Type B pancreatic cell (in vitro differentiated cells): ENCODE measurements around the gene ECEL1. TPM values are rescaled to one million over a fixed set of nuclear protein-coding genes. Genes with fewer than 3 reads are reported as not detected.
"Not testable (repeated sequence)": the region's sequence is repeated elsewhere in the genome, so short reads cannot be mapped to it uniquely, and the experiment has no call there.

Source experiments
- DNase-seq: peaks from one replicate; pipeline ENCODE4 v3.0.0; 2021; ENCODE audit warnings: mixed read lengths; ENCODE audit not compliant: unreplicated experiment; ENCODE audit errors: extremely low spot score
- H3K27ac Mint-ChIP-seq: 2 replicates; pipeline ENCODE4 v1.8.0; 2021; ENCODE audit warnings: mild to moderate bottlenecking, mixed read lengths
- H3K27me3 Mint-ChIP-seq: 2 replicates; pipeline ENCODE4 v1.8.0; 2021; ENCODE audit warnings: mixed read lengths
- H3K36me3 Mint-ChIP-seq: 2 replicates; pipeline ENCODE4 v1.8.0; 2021; ENCODE audit warnings: mixed read lengths
- H3K4me1 Mint-ChIP-seq: one replicate; pipeline ENCODE4 v1.8.0; 2021; ENCODE audit warnings: mixed read lengths; ENCODE audit not compliant: unreplicated experiment
- H3K4me3 Mint-ChIP-seq: 2 replicates; pipeline ENCODE4 v1.8.0; 2021; ENCODE audit warnings: mild to moderate bottlenecking, mixed read lengths
- H3K9me3 Mint-ChIP-seq: 2 replicates; pipeline ENCODE4 v1.8.0; 2021; ENCODE audit warnings: mixed read lengths
- total RNA-seq: library from RNA; stranded (reverse); gene quantifications from 2 replicates; pipeline ENCODE4 v1.2.1, GENCODE V29; 2021; ENCODE audit warnings: low replicate concordance
- TF ChIP-seq, protein P1 (sequence below): fragments of 200-600 bp; sonication (generic); conservative IDR thresholded peaks from 2 replicates; pipeline ENCODE4 v1.5.0; 2021; ENCODE audit warnings: antibody characterized with exemption, mild to moderate bottlenecking

The ECEL1 gene
- total RNA-seq, 1 donor from 2014 or later, result 7.8 TPM

DNA sequence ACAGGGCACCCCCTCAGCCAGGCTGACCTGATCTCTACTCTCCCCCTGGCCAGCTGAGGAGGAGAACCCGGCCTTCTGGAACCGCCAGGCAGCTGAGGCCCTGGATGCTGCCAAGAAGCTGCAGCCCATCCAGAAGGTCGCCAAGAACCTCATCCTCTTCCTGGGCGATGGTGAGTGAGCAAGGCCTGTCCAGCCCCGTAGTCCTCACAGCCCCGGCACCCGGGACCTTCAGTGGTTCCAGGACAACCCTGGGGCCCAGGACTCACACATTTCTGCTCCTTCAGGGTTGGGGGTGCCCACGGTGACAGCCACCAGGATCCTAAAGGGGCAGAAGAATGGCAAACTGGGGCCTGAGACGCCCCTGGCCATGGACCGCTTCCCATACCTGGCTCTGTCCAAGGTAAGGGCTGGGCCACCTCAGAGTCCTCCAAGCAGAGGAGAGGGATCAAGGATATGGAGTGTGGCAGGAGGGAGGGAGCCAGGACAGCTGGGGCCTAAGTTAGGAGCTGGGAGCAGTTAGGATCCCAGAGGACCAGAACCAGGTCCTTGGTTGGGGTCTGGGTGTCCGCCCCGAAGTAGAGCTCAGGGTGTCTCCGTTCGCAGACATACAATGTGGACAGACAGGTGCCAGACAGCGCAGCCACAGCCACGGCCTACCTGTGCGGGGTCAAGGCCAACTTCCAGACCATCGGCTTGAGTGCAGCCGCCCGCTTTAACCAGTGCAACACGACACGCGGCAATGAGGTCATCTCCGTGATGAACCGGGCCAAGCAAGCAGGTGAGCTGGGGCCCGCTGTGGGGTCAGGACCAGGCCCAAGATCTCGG lies 31.1 kb downstream of the ECEL1 start:
- peaks cover 22% of the 10 kb centered on the region for H3K27me3 Mint-ChIP-seq
- no peaks in the 10 kb centered on the region for H3K36me3 Mint-ChIP-seq
- H3K9me3 Mint-ChIP-seq, result no peaks in the 10 kb centered on the region
- no peak overlapping the region for H3K27ac Mint-ChIP-seq
- no peaks in the 10 kb centered on the region for H3K4me1 Mint-ChIP-seq
- DNase-seq, result peak; percentile 65
- H3K4me3 Mint-ChIP-seq, result no peak overlapping the region
- TF ChIP-seq, protein P1, sequence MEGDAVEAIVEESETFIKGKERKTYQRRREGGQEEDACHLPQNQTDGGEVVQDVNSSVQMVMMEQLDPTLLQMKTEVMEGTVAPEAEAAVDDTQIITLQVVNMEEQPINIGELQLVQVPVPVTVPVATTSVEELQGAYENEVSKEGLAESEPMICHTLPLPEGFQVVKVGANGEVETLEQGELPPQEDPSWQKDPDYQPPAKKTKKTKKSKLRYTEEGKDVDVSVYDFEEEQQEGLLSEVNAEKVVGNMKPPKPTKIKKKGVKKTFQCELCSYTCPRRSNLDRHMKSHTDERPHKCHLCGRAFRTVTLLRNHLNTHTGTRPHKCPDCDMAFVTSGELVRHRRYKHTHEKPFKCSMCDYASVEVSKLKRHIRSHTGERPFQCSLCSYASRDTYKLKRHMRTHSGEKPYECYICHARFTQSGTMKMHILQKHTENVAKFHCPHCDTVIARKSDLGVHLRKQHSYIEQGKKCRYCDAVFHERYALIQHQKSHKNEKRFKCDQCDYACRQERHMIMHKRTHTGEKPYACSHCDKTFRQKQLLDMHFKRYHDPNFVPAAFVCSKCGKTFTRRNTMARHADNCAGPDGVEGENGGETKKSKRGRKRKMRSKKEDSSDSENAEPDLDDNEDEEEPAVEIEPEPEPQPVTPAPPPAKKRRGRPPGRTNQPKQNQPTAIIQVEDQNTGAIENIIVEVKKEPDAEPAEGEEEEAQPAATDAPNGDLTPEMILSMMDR, result no peak

DNA sequence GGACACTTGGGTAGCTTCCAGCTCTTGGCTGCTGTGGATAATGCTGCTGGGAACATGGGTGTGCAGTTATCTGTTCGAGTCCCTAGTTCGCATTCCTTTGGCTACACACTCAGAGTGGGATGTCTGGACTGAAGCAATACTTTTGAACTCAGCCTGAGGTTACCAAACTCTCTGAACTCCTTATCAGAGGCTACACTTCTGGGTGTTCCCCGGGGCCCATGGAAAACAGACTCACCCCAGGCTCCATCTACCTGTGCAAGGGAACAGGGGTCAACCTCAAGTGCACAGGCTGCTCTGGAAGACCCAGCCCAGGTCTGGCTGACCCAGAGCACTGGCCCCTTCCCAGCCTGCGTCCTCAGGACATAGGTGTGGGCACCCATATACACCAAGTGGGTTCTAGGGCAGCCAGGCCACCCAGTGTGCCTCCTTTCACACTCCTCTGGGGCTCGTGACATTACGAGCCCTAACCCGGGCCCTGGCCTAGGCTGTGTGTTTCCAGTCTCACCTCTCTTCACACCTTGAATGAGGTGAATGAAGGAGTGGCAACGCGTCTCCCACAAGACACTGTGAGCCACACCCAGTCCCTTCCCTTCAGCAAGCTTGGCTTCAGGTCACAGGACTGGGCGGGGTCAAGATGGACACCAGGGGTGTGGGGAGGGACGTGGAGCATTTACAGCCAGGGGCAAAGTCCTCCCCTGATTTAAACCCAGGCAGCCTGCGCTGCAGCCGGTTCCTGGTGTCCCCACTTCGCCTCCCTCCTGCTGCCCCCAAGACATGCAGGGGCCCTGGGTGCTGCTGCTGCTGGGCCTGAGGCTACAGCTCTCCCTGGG lies 32.0 kb downstream of the ECEL1 start, which contains the start of gene ALPI:
Gene ALPI, plus strand, starts transcription at position 728 of the 830 bp plus-strand sequence. Its CDS starts 47 bp downstream, at position 775.
- TF ChIP-seq, protein P1, result no peak

DNA sequence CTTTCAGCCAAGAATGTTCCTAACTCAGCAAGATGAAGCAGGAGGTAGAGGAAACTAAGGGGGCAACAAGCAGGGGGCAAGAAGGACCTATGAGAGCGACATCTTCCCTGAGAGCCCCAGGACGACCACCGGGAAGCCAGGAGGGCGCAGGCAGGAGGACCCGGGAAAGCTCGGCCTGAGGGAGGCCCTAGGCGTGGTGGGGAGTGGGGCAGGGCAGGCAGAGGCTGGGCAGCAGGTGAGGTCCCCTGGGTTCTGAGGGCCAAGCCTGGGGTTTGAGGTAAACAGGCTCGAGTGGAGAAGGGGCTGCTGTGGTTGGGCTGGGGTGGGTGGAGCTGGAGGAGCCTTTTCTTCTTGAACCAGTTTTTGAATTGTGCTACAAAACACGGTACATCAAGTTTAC lies 33.0 kb downstream of the ECEL1 start:
- Mint-ChIP-seq H3K27me3 (peaks cover 17% of the 10 kb centered on the region), H3K9me3 (no peaks in the 10 kb centered on the region), H3K4me3 (no peak overlapping the region), H3K27ac (no peak overlapping the region), H3K36me3 (no peaks in the 10 kb centered on the region), H3K4me1 (no peaks in the 10 kb centered on the region)
- DNase-seq, result peak; percentile 51
- TF ChIP-seq, protein P1, result no peak

More for the DNA sequence above, 32.0 kb downstream of the ECEL1 start, which contains the start of gene ALPI:
- Mint-ChIP-seq H3K4me1 (no peaks in the 10 kb centered on the region), H3K36me3 (no peaks in the 10 kb centered on the region), H3K27ac (peak within 1 kb of the TSS; percentile 48), H3K27me3 (peaks cover 19% of the 10 kb centered on the region), H3K4me3 (no peak within 1 kb of the TSS), H3K9me3 (no peaks in the 10 kb centered on the region)
- no peak for DNase-seq

DNA sequence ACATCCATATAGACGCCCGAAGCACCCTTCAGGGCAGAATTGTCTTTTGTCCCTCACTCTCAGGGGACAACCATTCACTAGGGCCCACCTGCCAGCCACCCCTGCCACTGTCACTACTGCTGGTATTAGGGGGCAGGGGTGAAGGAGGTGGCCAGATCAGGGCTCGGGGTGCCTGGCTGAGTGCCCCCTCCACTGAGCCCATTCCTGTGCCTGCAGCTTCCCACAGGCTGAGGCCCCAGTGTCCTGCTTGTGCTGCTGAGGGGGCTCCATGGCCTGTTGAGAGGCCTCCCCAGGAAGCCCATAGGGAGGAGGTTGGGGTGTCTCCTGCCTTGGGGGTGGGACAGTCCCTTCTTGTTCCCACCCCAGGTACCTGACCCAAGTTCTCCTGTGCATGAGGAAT lies 36.0 kb downstream of the ECEL1 start:
- H3K4me3 Mint-ChIP-seq, H3K4me1 Mint-ChIP-seq: not testable (repeated sequence)

DNA sequence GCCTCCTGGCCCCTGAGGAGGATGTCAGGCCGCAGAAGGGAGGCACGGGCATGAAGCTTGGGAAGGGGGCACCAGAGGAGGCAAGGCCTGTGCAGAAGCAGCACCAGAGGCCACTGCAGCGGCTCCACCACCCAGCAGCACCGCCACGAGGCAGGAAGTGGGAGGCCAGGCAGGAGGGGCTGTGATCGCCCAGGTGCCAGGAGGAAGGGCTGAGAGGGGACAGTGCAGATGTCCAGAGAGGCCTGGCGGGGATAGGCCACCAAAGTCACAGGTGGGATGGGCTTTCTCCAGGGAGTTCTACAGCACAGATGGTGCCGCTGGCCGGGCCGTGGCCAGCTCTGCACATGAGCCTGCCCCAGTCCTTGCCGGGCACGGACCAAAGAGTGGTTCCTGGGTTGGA lies 37.7 kb downstream of the ECEL1 start:
- TF ChIP-seq, protein P1, result no peak
- H3K9me3 Mint-ChIP-seq, result no peaks in the 10 kb centered on the region
- no peak overlapping the region for H3K27ac Mint-ChIP-seq
- no peak overlapping the region for H3K4me3 Mint-ChIP-seq
- H3K36me3 Mint-ChIP-seq, result no peaks in the 10 kb centered on the region
- no peaks in the 10 kb centered on the region for H3K4me1 Mint-ChIP-seq
- H3K27me3 Mint-ChIP-seq, result peaks cover 14% of the 10 kb centered on the region
- no peak for DNase-seq

More for the DNA sequence above, 36.0 kb downstream of the ECEL1 start:
- H3K27ac Mint-ChIP-seq, H3K36me3 Mint-ChIP-seq, H3K9me3 Mint-ChIP-seq: not testable (repeated sequence)
- DNase-seq, result peak; percentile 50
- H3K27me3 Mint-ChIP-seq, result peaks cover 17% of the 10 kb centered on the region

DNA sequence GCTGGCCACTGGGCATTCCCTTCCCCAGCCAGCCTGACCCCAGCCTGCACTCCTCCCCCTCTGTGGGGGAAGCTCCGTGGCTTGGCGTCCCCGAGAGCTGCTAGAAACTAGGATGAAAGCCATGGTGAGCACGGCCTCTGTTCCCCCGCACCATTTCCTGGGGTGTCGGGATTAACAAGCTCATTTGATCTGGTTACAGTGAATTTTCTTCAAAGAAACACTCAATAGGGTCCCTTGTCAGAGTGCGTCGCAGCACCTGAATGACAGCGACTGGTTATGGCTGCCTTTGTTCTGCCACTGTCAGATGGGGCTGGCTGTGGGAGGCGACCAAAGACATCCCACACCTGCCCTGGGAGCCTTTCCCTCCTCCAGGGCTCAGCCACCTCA lies 39.3 kb downstream of the ECEL1 start:
- H3K27ac Mint-ChIP-seq, result no peak overlapping the region

More for the DNA sequence above, 39.3 kb downstream of the ECEL1 start:
- Mint-ChIP-seq H3K27me3 (peaks cover 9% of the 10 kb centered on the region), H3K4me3 (no peak overlapping the region), H3K9me3 (no peaks in the 10 kb centered on the region), H3K4me1 (no peaks in the 10 kb centered on the region), H3K36me3 (no peaks in the 10 kb centered on the region)
- TF ChIP-seq, protein P1, result no peak
- no peak for DNase-seq
